GM12878 (cell line): ENCODE results near the gene CLPTM1L. TPM values are rescaled to one million over a fixed set of nuclear protein-coding genes. Genes with fewer than 3 reads are reported as not detected.

ENCODE experiments used
- ATAC-seq: fragments of 200-7000 bp; cut with Tn5 transposase; 3 replicates; pipeline ENCODE4 v1.9.1; 2020; ENCODE audit warnings: mild to moderate bottlenecking, moderate library complexity
- BruUV-seq: library from RNA; stranded (reverse); fragments of 400-500 nt; replicated peaks from 2 replicates; lab custom pipeline; 2021; lab: Mats Ljungman, UMichigan
- CTCF ChIA-PET: fragments of 300-600 bp; sonication (Branson Sonifier 250); formaldehyde crosslinking; extraction: SDS; loops from one replicate; lab custom pipeline; 2021; ENCODE audit warnings: inconsistent platforms; lab: Yijun Ruan, JAX
- POLR2A ChIA-PET: fragments of 350-600 bp; formaldehyde crosslinking; extraction: SDS; loops from one replicate; lab custom pipeline; 2021; ENCODE audit warnings: inconsistent platforms; lab: Charles Lee
- RAD21 ChIA-PET: fragments of 300-600 bp; sonication (Branson Sonifier 250); formaldehyde crosslinking; loops from one replicate; lab custom pipeline; 2023; ENCODE audit warnings: antibody characterized with exemption; ENCODE audit not compliant: unreplicated experiment; lab: Charles Lee
- SMC1A ChIA-PET: fragments of 300-600 bp; sonication (Branson Sonifier 250); formaldehyde crosslinking; loops from one replicate; lab custom pipeline; 2023; ENCODE audit not compliant: unreplicated experiment, uncharacterized antibody; lab: Charles Lee
- DNase-seq: peaks from one replicate; pipeline ENCODE4 v3.0.0-alpha.2; 2011; ENCODE audit warnings: low read depth, low spot score
- FAIRE-seq: peaks from 3 replicates; lab custom pipeline; 2011; peaks lifted over from hg19 to GRCh38; lab: Jason Lieb, UNC
- H2AFZ ChIP-seq: 2 replicates; pipeline ENCODE4 v1.6.0; 2011; ENCODE audit warnings: low read depth, low read length, control low read depth; ENCODE audit not compliant: control insufficient read depth
- H3K27ac ChIP-seq: 2 replicates; pipeline ENCODE4 v1.5.1; 2011; ENCODE audit warnings: control low read depth; ENCODE audit not compliant: control insufficient read depth, insufficient read depth
- H3K27me3 ChIP-seq, 2 experiments: replicated peaks in 1 of 2; 2 replicates each; pipeline versions ENCODE4 v1.6.0 to v1.6.1; 2011; ENCODE audit warnings: low read length in 1 of 2; ENCODE audit not compliant: control insufficient read depth in 2 of 2, insufficient read depth in 2 of 2
- H3K36me3 ChIP-seq, 2 experiments: 2 replicates each; pipeline ENCODE4 v1.5.1; 2011; ENCODE audit warnings: low read length in 1 of 2; ENCODE audit not compliant: control insufficient read depth in 2 of 2, insufficient read depth in 2 of 2
- H3K4me1 ChIP-seq: 2 replicates; pipeline ENCODE4 v1.6.1; 2011; ENCODE audit warnings: mild to moderate bottlenecking, low read length, moderate library complexity, mixed read lengths; ENCODE audit not compliant: control insufficient read depth, insufficient read depth
- H3K4me2 ChIP-seq: 2 replicates; pipeline ENCODE4 v1.6.0; 2011; ENCODE audit warnings: control low read depth; ENCODE audit not compliant: control insufficient read depth, insufficient read depth
- H3K4me3 ChIP-seq: fragments of 200-600 bp; sonication (generic); 2 replicates; pipeline ENCODE4 v1.5.1; 2016
- H3K79me2 ChIP-seq: 2 replicates; pipeline ENCODE4 v1.6.0; 2011; ENCODE audit warnings: low read length; ENCODE audit not compliant: control insufficient read depth, insufficient read depth
- H3K9ac ChIP-seq: 2 replicates; pipeline ENCODE4 v1.8.0; 2011; ENCODE audit warnings: low read length, control low read depth, mixed read lengths; ENCODE audit not compliant: control insufficient read depth, insufficient read depth
- H3K9me3 ChIP-seq: replicated peaks from 3 replicates; pipeline ENCODE4 v1.5.1; 2011; ENCODE audit warnings: mild to moderate bottlenecking, low read length; ENCODE audit not compliant: control insufficient read depth, insufficient read depth
- H4K20me1 ChIP-seq: 2 replicates; pipeline ENCODE4 v1.6.0; 2011; ENCODE audit not compliant: control insufficient read depth, insufficient read depth
- BCLAF1 ChIP-seq: fragments of 450-650 bp; IDR thresholded peaks from 2 replicates; pipeline ENCODE4 v1.6.1; 2017; ENCODE audit warnings: antibody characterized with exemption, mild to moderate bottlenecking, moderate library complexity
- CBFB ChIP-seq: IDR thresholded peaks from 2 replicates; pipeline ENCODE4 v1.6.1; 2016; ENCODE audit warnings: antibody characterized with exemption, low read depth
- CUX1 ChIP-seq: IDR thresholded peaks from 2 replicates; pipeline ENCODE4 v1.6.1; 2012; ENCODE audit warnings: improper control_type of control experiment, low read depth, low read length; ENCODE audit not compliant: insufficient replicate concordance
- ESRRA ChIP-seq: IDR thresholded peaks from 2 replicates; pipeline ENCODE4 v1.6.1; 2012; ENCODE audit warnings: mild to moderate bottlenecking, low read length, improper control_type of control experiment
- HDAC6 ChIP-seq: fragments of 200-600 bp; sonication (generic); IDR thresholded peaks from one replicate; pipeline ENCODE4 v1.8.0; 2017; ENCODE audit warnings: antibody characterized with exemption; ENCODE audit not compliant: unreplicated experiment
- MTA3 ChIP-seq: IDR thresholded peaks from 2 replicates; pipeline ENCODE4 v1.6.1; 2012; ENCODE audit warnings: low read length, inconsistent platforms, borderline replicate concordance
- NRF1 ChIP-seq: conservative IDR thresholded peaks from 2 replicates; pipeline ENCODE4 v1.6.1; 2011; ENCODE audit warnings: mild to moderate bottlenecking, low read depth, low read length, improper control_type of control experiment
- RAD21 ChIP-seq: IDR thresholded peaks from 2 replicates; pipeline ENCODE4 v1.6.1; 2011; ENCODE audit warnings: mild to moderate bottlenecking, low read depth, low read length, moderate library complexity; ENCODE audit not compliant: insufficient read depth
- RFX5 ChIP-seq: IDR thresholded peaks from 2 replicates; pipeline ENCODE4 v1.6.1; 2011; ENCODE audit warnings: low read depth, low read length, improper control_type of control experiment
- STAT3 ChIP-seq: IDR thresholded peaks from 2 replicates; pipeline ENCODE4 v1.6.1; 2011; ENCODE audit warnings: low read depth, low read length, improper control_type of control experiment
- TARDBP ChIP-seq: IDR thresholded peaks from 2 replicates; pipeline ENCODE4 v1.6.1; 2016; ENCODE audit warnings: borderline replicate concordance
- ZBTB40 ChIP-seq: fragments of 450-650 bp; IDR thresholded peaks from 2 replicates; pipeline ENCODE4 v1.6.1; 2016; ENCODE audit warnings: mild to moderate bottlenecking, moderate library complexity, borderline replicate concordance
- ZNF217 ChIP-seq: fragments of 450-650 bp; IDR thresholded peaks from 2 replicates; pipeline ENCODE4 v1.6.1; 2017; ENCODE audit warnings: antibody characterized with exemption, mild to moderate bottlenecking
- WGBS: methylation state at CpG from one replicate; pipeline ENCODE4 v1.1.6; 2016; ENCODE audit warnings: low lambda C conversion rate; ENCODE audit not compliant: insufficient replicate concordance, insufficient coverage; ENCODE audit errors: missing lambda C conversion rate; 5-methylcytosine and 5-hydroxymethylcytosine counted together
- in situ Hi-C: fragments of 300-500 bp; cut with MboI; formaldehyde crosslinking; loops from 9 replicates; pipeline ENCODE4 v1.14.3; 2018; ENCODE audit warnings: mixed read lengths
- intact Hi-C: fragments of 100-400 bp; cut with micrococcal nuclease; formaldehyde crosslinking; loops from one replicate; pipeline ENCODE4 v1.14.2; 2022; ENCODE audit not compliant: unreplicated experiment
- polyA plus RNA-seq, 11 experiments: library from polyadenylated mRNA; depleted of rRNA in 4 of 11; unstranded in 6 of 11; stranded (reverse) in 5 of 11; fragments of >200 nt; fragmentation: Nextera tagmentation in 4 of 11; fragmentation: Illumina TruSeq in 1 of 11; extraction: Ambion mirVana in 4 of 11; extraction: Trizol in 1 of 11; gene quantifications; 1 replicate in 1 of 11; 2 replicates in 10 of 11; pipeline versions ENCODE4 v1.2.1 to v1.2.3, GENCODE V29; 2011 to 2016; ENCODE audit warnings: inconsistent platforms in 2 of 11, missing spikeins in 2 of 11, low read depth in 1 of 11
- total RNA-seq, 4 experiments: library from RNA; depleted of rRNA in 3 of 4; stranded (reverse); fragments of >200 nt in 3 of 4; fragmentation: Illumina TruSeq in 1 of 4; extraction: Trizol in 1 of 4; gene quantifications; 2 replicates each; pipeline versions ENCODE4 v1.2.1 to v1.2.3, GENCODE V29; 2013 to 2021

The CLPTM1L gene
- total and polyA plus RNA-seq, 10 of the 15 experiments (the other 5 are each of a cell fraction or from before 2014, with no cell fraction given) = 2.9 to 278 (median 135) TPM

GRCh38 chr5:1383886-1384401 is 39.0 kb upstream of the CLPTM1L start:
- H3K4me2 ChIP-seq = no peak overlapping the region
- in situ Hi-C loops = no loop called here
- FAIRE-seq = no peak
- TF ChIP-seq MTA3 = no peak
- TF ChIP-seq TARDBP = no peak
- TF ChIP-seq ZBTB40 = no peak
- TF ChIP-seq BCLAF1 = no peak
- no peak for TF ChIP-seq CBFB
- TF ChIP-seq ESRRA = no peak
- no peak for TF ChIP-seq ZNF217
- no peak for TF ChIP-seq RFX5
- TF ChIP-seq RAD21 = no peak
- TF ChIP-seq NRF1 = no peak
- no peak for TF ChIP-seq CUX1
- TF ChIP-seq HDAC6 = no peak
- TF ChIP-seq STAT3 = no peak

More at GRCh38 chr5:1383886-1384401, 39.0 kb upstream of the CLPTM1L start:
- no TSS peak for BruUV-seq
- Histone ChIP-seq H3K27ac (no peak overlapping the region), H3K4me3 (no peak overlapping the region), H2AFZ (no peak overlapping the region), H3K9me3 (peaks cover 1% of the 10 kb centered on the region; the same call in 1 of the 3 replicates), H3K36me3 (no peaks in the 10 kb centered on the region), H3K27me3 (no peaks in the 10 kb centered on the region; a peak in 1 of 4 replicates), H3K9ac (no peak overlapping the region), H3K79me2 (no peaks in the 10 kb centered on the region), H3K4me1 (peaks cover 8% of the 10 kb centered on the region), H4K20me1 (no peaks in the 10 kb centered on the region)
- DNase-seq (no peak), ATAC-seq (no peak)
- ChIA-PET POLR2A (no interaction called here), RAD21 (no interaction called here), CTCF (no interaction called here), SMC1A (interaction anchor here (0.9 kb wide), 1 partner anchor 261 kb away, joined by 3 read pairs; no protein-coding TSS in a partner anchor)
- intact Hi-C loops = no loop called here
- WGBS = 40% methylated on average over 7 of the region's 8 CpGs
